ENCODE data around the gene CUBN.

DNA sequence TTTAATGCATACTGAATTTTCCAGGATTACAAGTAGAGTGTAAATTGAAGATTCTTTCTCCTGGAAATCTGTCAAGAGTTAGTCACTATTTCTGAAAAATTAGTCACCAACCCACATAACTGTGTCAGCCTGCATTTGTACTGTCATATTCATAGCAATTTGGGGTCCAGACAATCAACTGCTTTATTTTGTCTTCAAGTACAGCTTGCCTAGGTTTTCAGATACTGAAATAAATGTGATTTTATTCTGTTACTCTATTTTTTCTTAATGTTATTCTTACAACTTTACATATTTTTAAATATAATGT, 55.1 kb downstream of the CUBN start:
- TF ChIP-seq POLR2A (IDR thresholded peaks at IDR 0.05), result no peak
- TF ChIP-seq, protein P1, sequence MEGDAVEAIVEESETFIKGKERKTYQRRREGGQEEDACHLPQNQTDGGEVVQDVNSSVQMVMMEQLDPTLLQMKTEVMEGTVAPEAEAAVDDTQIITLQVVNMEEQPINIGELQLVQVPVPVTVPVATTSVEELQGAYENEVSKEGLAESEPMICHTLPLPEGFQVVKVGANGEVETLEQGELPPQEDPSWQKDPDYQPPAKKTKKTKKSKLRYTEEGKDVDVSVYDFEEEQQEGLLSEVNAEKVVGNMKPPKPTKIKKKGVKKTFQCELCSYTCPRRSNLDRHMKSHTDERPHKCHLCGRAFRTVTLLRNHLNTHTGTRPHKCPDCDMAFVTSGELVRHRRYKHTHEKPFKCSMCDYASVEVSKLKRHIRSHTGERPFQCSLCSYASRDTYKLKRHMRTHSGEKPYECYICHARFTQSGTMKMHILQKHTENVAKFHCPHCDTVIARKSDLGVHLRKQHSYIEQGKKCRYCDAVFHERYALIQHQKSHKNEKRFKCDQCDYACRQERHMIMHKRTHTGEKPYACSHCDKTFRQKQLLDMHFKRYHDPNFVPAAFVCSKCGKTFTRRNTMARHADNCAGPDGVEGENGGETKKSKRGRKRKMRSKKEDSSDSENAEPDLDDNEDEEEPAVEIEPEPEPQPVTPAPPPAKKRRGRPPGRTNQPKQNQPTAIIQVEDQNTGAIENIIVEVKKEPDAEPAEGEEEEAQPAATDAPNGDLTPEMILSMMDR (IDR thresholded peaks at IDR 0.05), result no peak
